Lower leg skin (tissue), 3 donors: ENCODE results near the gene ARNT2.

Experiments used
- POLR2A ChIP-seq, 2 donors: fragments of 450-650 bp; IDR thresholded peaks; one replicate each; pipeline ENCODE4 v1.6.1; 2016 to 2017; ENCODE audit warnings: antibody characterized with exemption in 2 of 2, mild to moderate bottlenecking in 1 of 2, moderate library complexity in 1 of 2
- TF ChIP-seq, protein P1 (sequence below), 3 donors: fragments of 450-650 bp; IDR thresholded peaks; one replicate each; pipeline ENCODE4 v1.5.1; 2016; ENCODE audit warnings: antibody characterized with exemption in 3 of 3, mild to moderate bottlenecking in 3 of 3, moderate library complexity in 2 of 3

- TF ChIP-seq POLR2A (IDR thresholded peaks at IDR 0.05) = no peak
- TF ChIP-seq, protein P1, sequence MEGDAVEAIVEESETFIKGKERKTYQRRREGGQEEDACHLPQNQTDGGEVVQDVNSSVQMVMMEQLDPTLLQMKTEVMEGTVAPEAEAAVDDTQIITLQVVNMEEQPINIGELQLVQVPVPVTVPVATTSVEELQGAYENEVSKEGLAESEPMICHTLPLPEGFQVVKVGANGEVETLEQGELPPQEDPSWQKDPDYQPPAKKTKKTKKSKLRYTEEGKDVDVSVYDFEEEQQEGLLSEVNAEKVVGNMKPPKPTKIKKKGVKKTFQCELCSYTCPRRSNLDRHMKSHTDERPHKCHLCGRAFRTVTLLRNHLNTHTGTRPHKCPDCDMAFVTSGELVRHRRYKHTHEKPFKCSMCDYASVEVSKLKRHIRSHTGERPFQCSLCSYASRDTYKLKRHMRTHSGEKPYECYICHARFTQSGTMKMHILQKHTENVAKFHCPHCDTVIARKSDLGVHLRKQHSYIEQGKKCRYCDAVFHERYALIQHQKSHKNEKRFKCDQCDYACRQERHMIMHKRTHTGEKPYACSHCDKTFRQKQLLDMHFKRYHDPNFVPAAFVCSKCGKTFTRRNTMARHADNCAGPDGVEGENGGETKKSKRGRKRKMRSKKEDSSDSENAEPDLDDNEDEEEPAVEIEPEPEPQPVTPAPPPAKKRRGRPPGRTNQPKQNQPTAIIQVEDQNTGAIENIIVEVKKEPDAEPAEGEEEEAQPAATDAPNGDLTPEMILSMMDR (IDR thresholded peaks at IDR 0.05) = no peak
Observed at GRCh38 chr15:80608688-80609087, 204.5 kb downstream of the ARNT2 start.
